DMS153 treated with DMSO at 0.1 percent for 48 hours (cell line): ENCODE data around the gene ANKRD52.
"Not testable (repeated sequence)": the region's sequence is repeated elsewhere in the genome, so short reads cannot be mapped to it uniquely, and the experiment has no call there.

Experiments
- DNase-seq: peaks from one replicate; lab custom pipeline; 2025; ENCODE audit not compliant: unreplicated experiment; lab: John Stamatoyannopoulos, UW

ANKRD52 gene

GRCh38 chr12:56274299-56274698, 16.1 kb upstream of the ANKRD52 start:
- no peak for DNase-seq

GRCh38 chr12:56272468-56272867, 14.3 kb upstream of the ANKRD52 start:
- DNase-seq: not testable (repeated sequence)

GRCh38 chr12:56271031-56271430, 12.8 kb upstream of the ANKRD52 start:
- no peak for DNase-seq

- DNase-seq: no peak
Measured at GRCh38 chr12:56267443-56268071, 9.4 kb upstream of the ANKRD52 start.

- peak; percentile 74 for DNase-seq
Measured at GRCh38 chr12:56266693-56267442, 8.7 kb upstream of the ANKRD52 start, which contains the start of gene COQ10A. TSS of gene COQ10A (plus strand) at chr12:56266942. CDS start at chr12:56267119, 177 bp downstream.

GRCh38 chr12:56266068-56266692, 8.0 kb upstream of the ANKRD52 start:
- not testable (repeated sequence) for DNase-seq

- DNase-seq: not testable (repeated sequence)
Measured at GRCh38 chr12:56262955-56263354, 4.8 kb upstream of the ANKRD52 start.

GRCh38 chr12:56261503-56262232, 3.5 kb upstream of the ANKRD52 start:
- no peak for DNase-seq

GRCh38 chr12:56260921-56261320, 2.7 kb upstream of the ANKRD52 start:
- DNase-seq: no peak

- DNase-seq: no peak
Measured at GRCh38 chr12:56260380-56260779, 2.2 kb upstream of the ANKRD52 start.

GRCh38 chr12:56258820-56259183, 618 bp upstream of the ANKRD52 start:
- no peak for DNase-seq

- DNase-seq: no peak
Measured at GRCh38 chr12:56257491-56258067, 605 bp downstream of the ANKRD52 start.

- DNase-seq: no peak
Measured at GRCh38 chr12:56257071-56257470, 1.1 kb downstream of the ANKRD52 start.

GRCh38 chr12:56256326-56256960, 1.7 kb downstream of the ANKRD52 start:
- DNase-seq: no peak

- DNase-seq: no peak
Measured at GRCh38 chr12:56255671-56256070, 2.5 kb downstream of the ANKRD52 start.

- DNase-seq: no peak
Measured at GRCh38 chr12:56253091-56253490, 5.1 kb downstream of the ANKRD52 start.

- no peak for DNase-seq
Measured at GRCh38 chr12:56252649-56253048, 5.5 kb downstream of the ANKRD52 start.

GRCh38 chr12:56248711-56249110, 9.5 kb downstream of the ANKRD52 start:
- DNase-seq: no peak

GRCh38 chr12:56247923-56248322, 10.3 kb downstream of the ANKRD52 start:
- DNase-seq: no peak

- no peak for DNase-seq
Measured at GRCh38 chr12:56244494-56244893, 13.7 kb downstream of the ANKRD52 start.
